Measurements from ENCODE around the gene RBFOX1. TPM values are rescaled to one million over a fixed set of nuclear protein-coding genes. Genes with fewer than 3 reads are reported as not detected.

RBFOX1 gene
- total RNA-seq, 1 experiment from 2014 or later = not detected

- Histone ChIP-seq H2AFZ (ENCODE audit: low read depth, low read length, poor library complexity, severe bottlenecking) (no peak overlapping the region), H3K4me2 (ENCODE audit: low read length) (no peak overlapping the region), H3K9ac (ENCODE audit: low read length) (no peak overlapping the region), H3K36me3 (ENCODE audit: control insufficient read depth in 1 of 2, insufficient read depth in 2 of 2, low read length in 2 of 2) (no peaks in the 10 kb centered on the region), H3K27me3 (ENCODE audit: insufficient read depth, low read length) (no peaks in the 10 kb centered on the region), H3K79me2 (ENCODE audit: insufficient read depth, low read length) (no peaks in the 10 kb centered on the region), H3K9me3 (ENCODE audit: control insufficient read depth in 1 of 2, insufficient read depth in 1 of 2, low read depth in 1 of 2, low read length in 2 of 2) (peaks cover 0 to 19% of the 10 kb centered on the region in 2 experiments; a peak in 2 of 4 replicates), H3K4me1 (ENCODE audit: control insufficient read depth in 1 of 2, insufficient read depth in 2 of 2, low read length in 2 of 2) (no peaks in the 10 kb centered on the region), H4K20me1 (ENCODE audit: insufficient read depth) (no peaks in the 10 kb centered on the region), H3K4me3 (replicated peaks in 1 of 2; ENCODE audit: low read depth in 1 of 2, low read length in 2 of 2) (no peak overlapping the region), H3K27ac (ENCODE audit: low read depth, low read length) (no peak overlapping the region), H3K9me2 (ENCODE audit: insufficient read depth) (no peaks in the 10 kb centered on the region)
- ATAC-seq (no peak), DNase-seq (ENCODE audit: low read depth, low spot score) (no peak)
- BruUV-seq (replicated peaks) = no TSS peak
- ChIA-PET RAD21 (ENCODE audit: low non-redundant PET in 1 of 2, low total read pairs in 2 of 2, uncharacterized antibody in 2 of 2, unreplicated experiment in 2 of 2) (no interaction called here), CTCF (no interaction called here), POLR2A (no interaction called here)
- intact Hi-C loops (cut with micrococcal nuclease) = no loop called here
- TF ChIP-seq, protein P1, sequence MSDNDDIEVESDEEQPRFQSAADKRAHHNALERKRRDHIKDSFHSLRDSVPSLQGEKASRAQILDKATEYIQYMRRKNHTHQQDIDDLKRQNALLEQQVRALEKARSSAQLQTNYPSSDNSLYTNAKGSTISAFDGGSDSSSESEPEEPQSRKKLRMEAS (IDR thresholded peaks at IDR 0.05) = no peak
- no peak for TF ChIP-seq REST (IDR thresholded peaks at IDR 0.05; ENCODE audit: low read depth)
Observed at GRCh38 chr16:7325834-7326233, 6.8 kb upstream of the RBFOX1 start.

- POLR2A ChIA-PET = no interaction called here
- RAD21 ChIA-PET (ENCODE audit: low non-redundant PET in 1 of 2, low total read pairs in 2 of 2, uncharacterized antibody in 2 of 2, unreplicated experiment in 2 of 2) = no interaction called here
- Histone ChIP-seq H3K27me3 (ENCODE audit: insufficient read depth, low read length) (no peaks in the 10 kb centered on the region), H2AFZ (ENCODE audit: low read depth, low read length, poor library complexity, severe bottlenecking) (no peak overlapping the region), H3K4me2 (ENCODE audit: low read length) (no peak overlapping the region), H3K27ac (ENCODE audit: low read depth, low read length) (no peak overlapping the region), H3K4me3 (replicated peaks in 1 of 2; ENCODE audit: low read depth in 1 of 2, low read length in 2 of 2) (no peak overlapping the region), H3K4me1 (ENCODE audit: control insufficient read depth in 1 of 2, insufficient read depth in 2 of 2, low read length in 2 of 2) (no peaks in the 10 kb centered on the region), H3K9me3 (ENCODE audit: control insufficient read depth in 1 of 2, insufficient read depth in 1 of 2, low read depth in 1 of 2, low read length in 2 of 2) (peaks cover 0 to 33% of the 10 kb centered on the region in 2 experiments; a peak in 2 of 4 replicates), H3K9me2 (ENCODE audit: insufficient read depth) (no peaks in the 10 kb centered on the region), H4K20me1 (ENCODE audit: insufficient read depth) (no peaks in the 10 kb centered on the region), H3K36me3 (ENCODE audit: control insufficient read depth in 1 of 2, insufficient read depth in 2 of 2, low read length in 2 of 2) (no peaks in the 10 kb centered on the region), H3K79me2 (ENCODE audit: insufficient read depth, low read length) (no peaks in the 10 kb centered on the region), H3K9ac (ENCODE audit: low read length) (no peak overlapping the region)
- CTCF ChIA-PET = no interaction called here
- intact Hi-C loops (cut with micrococcal nuclease) = no loop called here
- no TSS peak for BruUV-seq (replicated peaks)
- no peak for ATAC-seq
- DNase-seq (ENCODE audit: low read depth, low spot score) = no peak
- TF ChIP-seq YY1 (IDR thresholded peaks at IDR 0.05; ENCODE audit: extremely low read depth, insufficient replicate concordance, low read depth, low read length) = no peak
- no peak for TF ChIP-seq FOSL1 (IDR thresholded peaks at IDR 0.05; ENCODE audit: low read depth)
- TF ChIP-seq, protein P1 (IDR thresholded peaks at IDR 0.05) = no peak
- no peak for TF ChIP-seq ELF1 (IDR thresholded peaks at IDR 0.05; ENCODE audit: borderline replicate concordance, low read depth)
- TF ChIP-seq CEBPB (IDR thresholded peaks at IDR 0.05; ENCODE audit: low read depth) = no peak
- TF ChIP-seq, protein P2, sequence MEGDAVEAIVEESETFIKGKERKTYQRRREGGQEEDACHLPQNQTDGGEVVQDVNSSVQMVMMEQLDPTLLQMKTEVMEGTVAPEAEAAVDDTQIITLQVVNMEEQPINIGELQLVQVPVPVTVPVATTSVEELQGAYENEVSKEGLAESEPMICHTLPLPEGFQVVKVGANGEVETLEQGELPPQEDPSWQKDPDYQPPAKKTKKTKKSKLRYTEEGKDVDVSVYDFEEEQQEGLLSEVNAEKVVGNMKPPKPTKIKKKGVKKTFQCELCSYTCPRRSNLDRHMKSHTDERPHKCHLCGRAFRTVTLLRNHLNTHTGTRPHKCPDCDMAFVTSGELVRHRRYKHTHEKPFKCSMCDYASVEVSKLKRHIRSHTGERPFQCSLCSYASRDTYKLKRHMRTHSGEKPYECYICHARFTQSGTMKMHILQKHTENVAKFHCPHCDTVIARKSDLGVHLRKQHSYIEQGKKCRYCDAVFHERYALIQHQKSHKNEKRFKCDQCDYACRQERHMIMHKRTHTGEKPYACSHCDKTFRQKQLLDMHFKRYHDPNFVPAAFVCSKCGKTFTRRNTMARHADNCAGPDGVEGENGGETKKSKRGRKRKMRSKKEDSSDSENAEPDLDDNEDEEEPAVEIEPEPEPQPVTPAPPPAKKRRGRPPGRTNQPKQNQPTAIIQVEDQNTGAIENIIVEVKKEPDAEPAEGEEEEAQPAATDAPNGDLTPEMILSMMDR (IDR thresholded peaks at IDR 0.05 in 2 of 3, conservative IDR thresholded peaks at IDR 0.05 in 1 of 3; ENCODE audit: borderline replicate concordance in 1 of 3, insufficient read depth in 1 of 3, low read depth in 2 of 3, low read length in 2 of 3) = no peak
Observed at GRCh38 chr16:7330709-7331108, 1.9 kb upstream of the RBFOX1 start.
